Measurements from ENCODE around the gene AKAP6. TPM values are rescaled to one million over a fixed set of nuclear protein-coding genes. Genes with fewer than 3 reads are reported as not detected.
A peak's percentile ranks its signal among the peaks of the same experiment; 100 is the strongest.

Gene AKAP6
- total and polyA plus RNA-seq, 10 of the 15 experiments (the other 5 are each of a cell fraction or from before 2014, with no cell fraction given): 0.35 to 5.9 (median 2.2) TPM

DNA sequence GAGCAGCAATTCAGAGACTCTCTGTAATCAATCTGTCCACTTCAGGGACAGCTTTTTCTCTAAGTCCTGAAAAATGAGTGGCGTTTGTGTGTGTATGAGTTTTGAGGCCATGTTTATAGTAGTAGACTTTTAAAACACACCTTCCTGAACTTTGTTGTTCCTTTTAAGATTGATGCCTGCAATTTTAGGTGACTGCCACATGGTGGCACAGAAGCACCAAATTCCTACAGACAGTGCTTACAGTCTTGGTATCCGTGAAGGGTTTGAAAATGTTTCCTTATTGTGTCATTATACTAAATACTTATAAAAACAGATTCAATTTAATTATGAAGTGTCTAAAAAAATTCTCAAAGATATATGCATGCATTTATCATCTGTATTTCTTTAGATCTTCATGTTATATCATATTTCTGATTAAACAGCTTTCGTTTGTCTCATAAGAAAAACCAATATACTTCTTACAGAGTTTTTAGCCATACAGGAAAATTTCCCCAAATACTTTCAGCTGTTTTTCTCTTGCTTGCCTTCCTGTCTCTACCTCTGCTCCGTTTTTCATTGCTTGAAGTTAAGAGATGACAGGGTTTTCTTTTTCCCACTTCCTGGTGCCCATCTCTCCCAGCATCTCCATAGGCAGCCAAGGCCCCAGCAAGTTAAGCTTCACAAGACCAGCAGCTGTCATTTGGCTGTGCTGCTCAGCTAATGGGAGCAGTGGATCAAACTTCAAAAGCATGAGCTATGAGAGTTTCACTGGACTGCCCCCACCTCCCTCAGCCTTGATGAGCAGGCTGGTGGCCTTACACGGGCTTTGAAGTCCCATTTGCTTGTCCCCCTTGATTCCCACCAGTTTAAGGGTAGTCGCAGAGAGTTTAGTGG is 259.6 kb downstream of the AKAP6 start (continued):
- TF ChIP-seq, protein P1, sequence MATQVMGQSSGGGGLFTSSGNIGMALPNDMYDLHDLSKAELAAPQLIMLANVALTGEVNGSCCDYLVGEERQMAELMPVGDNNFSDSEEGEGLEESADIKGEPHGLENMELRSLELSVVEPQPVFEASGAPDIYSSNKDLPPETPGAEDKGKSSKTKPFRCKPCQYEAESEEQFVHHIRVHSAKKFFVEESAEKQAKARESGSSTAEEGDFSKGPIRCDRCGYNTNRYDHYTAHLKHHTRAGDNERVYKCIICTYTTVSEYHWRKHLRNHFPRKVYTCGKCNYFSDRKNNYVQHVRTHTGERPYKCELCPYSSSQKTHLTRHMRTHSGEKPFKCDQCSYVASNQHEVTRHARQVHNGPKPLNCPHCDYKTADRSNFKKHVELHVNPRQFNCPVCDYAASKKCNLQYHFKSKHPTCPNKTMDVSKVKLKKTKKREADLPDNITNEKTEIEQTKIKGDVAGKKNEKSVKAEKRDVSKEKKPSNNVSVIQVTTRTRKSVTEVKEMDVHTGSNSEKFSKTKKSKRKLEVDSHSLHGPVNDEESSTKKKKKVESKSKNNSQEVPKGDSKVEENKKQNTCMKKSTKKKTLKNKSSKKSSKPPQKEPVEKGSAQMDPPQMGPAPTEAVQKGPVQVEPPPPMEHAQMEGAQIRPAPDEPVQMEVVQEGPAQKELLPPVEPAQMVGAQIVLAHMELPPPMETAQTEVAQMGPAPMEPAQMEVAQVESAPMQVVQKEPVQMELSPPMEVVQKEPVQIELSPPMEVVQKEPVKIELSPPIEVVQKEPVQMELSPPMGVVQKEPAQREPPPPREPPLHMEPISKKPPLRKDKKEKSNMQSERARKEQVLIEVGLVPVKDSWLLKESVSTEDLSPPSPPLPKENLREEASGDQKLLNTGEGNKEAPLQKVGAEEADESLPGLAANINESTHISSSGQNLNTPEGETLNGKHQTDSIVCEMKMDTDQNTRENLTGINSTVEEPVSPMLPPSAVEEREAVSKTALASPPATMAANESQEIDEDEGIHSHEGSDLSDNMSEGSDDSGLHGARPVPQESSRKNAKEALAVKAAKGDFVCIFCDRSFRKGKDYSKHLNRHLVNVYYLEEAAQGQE (IDR thresholded peaks at IDR 0.05; ENCODE audit: low read depth, low read length): no peak
- TF ChIP-seq FOXM1 (IDR thresholded peaks at IDR 0.05; ENCODE audit: low read depth, low read length) (no peak), CTCF (IDR thresholded peaks at IDR 0.05 in 2 of 3, conservative IDR thresholded peaks at IDR 0.05 in 1 of 3; ENCODE audit: control insufficient read depth in 2 of 3, extremely low read depth in 1 of 3, insufficient read depth in 1 of 3, low read depth in 3 of 3, low read length in 3 of 3) (peak; percentile 61 to 76 (median 63)), HDGF (IDR thresholded peaks at IDR 0.05) (no peak), RAD21 (IDR thresholded peaks at IDR 0.05; ENCODE audit: insufficient read depth, low read depth, low read length) (peak; percentile 93), SREBF2 (IDR thresholded peaks at IDR 0.05; ENCODE audit: low read length) (no peak), YBX1 (IDR thresholded peaks at IDR 0.05) (no peak)
